Stimulated activated CD4-positive, alpha-beta T cell treated with anti-CD3 and anti-CD28 coated beads, Interleukin-4, amount 100 ng/mL, for 48 hours (primary cell): ENCODE data around the gene POLR1B.
"Not testable (repeated sequence)": the region's sequence is repeated elsewhere in the genome, so short reads cannot be mapped to it uniquely, and the experiment has no call there.

Source experiments
- DNase-seq, 2 donors: peaks; one replicate each; pipeline ENCODE4 v3.0.0-alpha.2; 2020; ENCODE audit warnings: low read depth in 2 of 2

Gene POLR1B

GRCh38 chr2:112601754-112602153 lies 59.5 kb downstream of the POLR1B start:
- no peak for DNase-seq

GRCh38 chr2:112602917-112603316 lies 60.7 kb downstream of the POLR1B start:
- no peak for DNase-seq

GRCh38 chr2:112603731-112604130 lies 61.5 kb downstream of the POLR1B start:
- no peak for DNase-seq

GRCh38 chr2:112604952-112605351 lies 62.7 kb downstream of the POLR1B start:
- no peak for DNase-seq

GRCh38 chr2:112605926-112606325 lies 63.7 kb downstream of the POLR1B start:
- no peak for DNase-seq

GRCh38 chr2:112606547-112606946 lies 64.3 kb downstream of the POLR1B start:
- DNase-seq = no peak

GRCh38 chr2:112607680-112608438 lies 65.6 kb downstream of the POLR1B start:
- no peak for DNase-seq

GRCh38 chr2:112609320-112609719 lies 67.1 kb downstream of the POLR1B start:
- not testable (repeated sequence) for DNase-seq

- DNase-seq = not testable (repeated sequence)
Observed at GRCh38 chr2:112612283-112612682, 70.0 kb downstream of the POLR1B start.

- no peak for DNase-seq
Observed at GRCh38 chr2:112614201-112614840, 72.1 kb downstream of the POLR1B start.

GRCh38 chr2:112615051-112615450 lies 72.8 kb downstream of the POLR1B start:
- DNase-seq = no peak

- DNase-seq = not testable (repeated sequence)
Observed at GRCh38 chr2:112615798-112616197, 73.5 kb downstream of the POLR1B start.

GRCh38 chr2:112618383-112618782 lies 76.1 kb downstream of the POLR1B start:
- DNase-seq = no peak

- DNase-seq = no peak
Observed at GRCh38 chr2:112621790-112622527, 79.7 kb downstream of the POLR1B start.

- DNase-seq = no peak
Observed at GRCh38 chr2:112622528-112622849, 80.2 kb downstream of the POLR1B start.

- peak; percentile 49 to 61 for DNase-seq
Observed at GRCh38 chr2:112623913-112624777, 81.9 kb downstream of the POLR1B start.

GRCh38 chr2:112625474-112626114 lies 83.3 kb downstream of the POLR1B start:
- DNase-seq = no peak

GRCh38 chr2:112626604-112627059 lies 84.4 kb downstream of the POLR1B start:
- peak; percentile 40 to 46 for DNase-seq
